ENCODE results near the gene SLC6A17. TPM values are rescaled to one million over a fixed set of nuclear protein-coding genes. Genes with fewer than 3 reads are reported as not detected.

SLC6A17 gene
- total and polyA plus RNA-seq, 10 donors = under 0.01 to 0.02 TPM; not detected in 8

DNA sequence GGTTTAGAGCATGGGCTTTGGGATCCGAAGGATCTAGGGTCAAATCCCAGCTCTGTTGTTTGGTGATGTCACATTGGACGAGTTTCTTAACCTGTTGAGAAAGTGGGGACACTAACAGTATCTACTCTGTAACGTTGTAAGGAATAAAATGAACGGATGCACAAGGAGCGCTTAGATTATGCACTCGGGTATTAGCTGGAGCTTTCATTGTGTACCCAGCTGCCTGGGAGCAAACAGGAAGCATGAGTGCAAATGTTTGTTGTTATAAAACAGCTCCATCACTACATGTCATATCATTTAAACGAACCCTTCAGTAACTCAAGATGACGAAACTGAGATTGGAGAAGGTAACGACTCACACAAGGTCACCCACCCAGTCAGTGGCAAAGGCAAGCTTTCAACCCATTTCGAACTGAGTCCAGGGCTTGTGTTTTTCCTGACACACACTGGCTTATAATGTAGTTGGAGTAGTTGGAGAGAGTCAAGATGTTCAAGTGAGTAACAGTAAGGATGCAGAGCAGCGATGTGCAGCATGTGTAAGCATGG lies 16.2 kb upstream of the SLC6A17 start:
- intact Hi-C loops (cut with DNase I; ENCODE audit: low total_unique reads) = no loop called here
- no peak for DNase-seq
- peaks cover 0 to 17% (median 3%) of the 10 kb centered on the region in 6 donors for H3K4me1 ChIP-seq
- H3K27ac ChIP-seq = no peak overlapping the region
- WGBS, 5 donors = 64 to 72% (median 68%) methylated on average over 11 of the region's 11 CpGs
- peaks cover 0 to 77% (median 16%) of the 10 kb centered on the region in 7 donors for H3K27me3 ChIP-seq (replicated peaks in 1 of 7)
- H3K4me3 ChIP-seq = no peak overlapping the region
- no peaks in the 10 kb centered on the region for H3K9me3 ChIP-seq
- H3K36me3 ChIP-seq = no peaks in the 10 kb centered on the region
- TF ChIP-seq, protein P1, sequence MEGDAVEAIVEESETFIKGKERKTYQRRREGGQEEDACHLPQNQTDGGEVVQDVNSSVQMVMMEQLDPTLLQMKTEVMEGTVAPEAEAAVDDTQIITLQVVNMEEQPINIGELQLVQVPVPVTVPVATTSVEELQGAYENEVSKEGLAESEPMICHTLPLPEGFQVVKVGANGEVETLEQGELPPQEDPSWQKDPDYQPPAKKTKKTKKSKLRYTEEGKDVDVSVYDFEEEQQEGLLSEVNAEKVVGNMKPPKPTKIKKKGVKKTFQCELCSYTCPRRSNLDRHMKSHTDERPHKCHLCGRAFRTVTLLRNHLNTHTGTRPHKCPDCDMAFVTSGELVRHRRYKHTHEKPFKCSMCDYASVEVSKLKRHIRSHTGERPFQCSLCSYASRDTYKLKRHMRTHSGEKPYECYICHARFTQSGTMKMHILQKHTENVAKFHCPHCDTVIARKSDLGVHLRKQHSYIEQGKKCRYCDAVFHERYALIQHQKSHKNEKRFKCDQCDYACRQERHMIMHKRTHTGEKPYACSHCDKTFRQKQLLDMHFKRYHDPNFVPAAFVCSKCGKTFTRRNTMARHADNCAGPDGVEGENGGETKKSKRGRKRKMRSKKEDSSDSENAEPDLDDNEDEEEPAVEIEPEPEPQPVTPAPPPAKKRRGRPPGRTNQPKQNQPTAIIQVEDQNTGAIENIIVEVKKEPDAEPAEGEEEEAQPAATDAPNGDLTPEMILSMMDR (IDR thresholded peaks at IDR 0.05 in 8 of 11, conservative IDR thresholded peaks at IDR 0.05 in 3 of 11) = no peak
- no peak for TF ChIP-seq POLR2A (IDR thresholded peaks at IDR 0.05)
- no peak for TF ChIP-seq POLR2AphosphoS5 (IDR thresholded peaks at IDR 0.05)

DNA sequence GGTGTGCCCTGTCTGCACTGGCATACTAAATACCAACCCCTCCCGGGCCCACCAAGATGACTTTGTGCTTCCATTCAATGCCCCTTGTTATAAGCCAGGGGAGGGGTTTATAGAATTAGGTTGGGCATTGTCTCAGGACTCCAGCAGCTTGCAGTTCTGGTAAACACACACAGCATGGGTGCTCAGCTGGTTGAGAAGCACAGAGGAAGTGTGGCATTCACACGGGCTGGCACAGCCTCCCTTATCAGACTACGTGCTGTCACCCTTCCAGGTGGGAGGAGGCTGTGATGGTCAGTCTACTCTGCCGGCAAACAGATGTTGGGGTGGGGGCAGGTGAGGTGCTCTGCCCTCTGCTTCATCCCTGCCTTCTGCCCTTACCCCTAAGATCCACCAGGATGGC lies 15.0 kb upstream of the SLC6A17 start:
- H3K27me3 ChIP-seq (replicated peaks in 1 of 7) = peaks cover 0 to 77% (median 9%) of the 10 kb centered on the region in 7 donors
- TF ChIP-seq POLR2AphosphoS5 (IDR thresholded peaks at IDR 0.05) = no peak
- TF ChIP-seq, protein P1 (IDR thresholded peaks at IDR 0.05 in 8 of 11, conservative IDR thresholded peaks at IDR 0.05 in 3 of 11) = no peak
- no peak for TF ChIP-seq POLR2A (IDR thresholded peaks at IDR 0.05)
- no peak overlapping the region for H3K4me3 ChIP-seq
- intact Hi-C loops (cut with DNase I; ENCODE audit: low total_unique reads) = no loop called here
- WGBS, 5 donors = 55 to 66% (median 63%) methylated on average over 4 of the region's 4 CpGs
- H3K36me3 ChIP-seq = no peaks in the 10 kb centered on the region
- H3K9me3 ChIP-seq = no peaks in the 10 kb centered on the region
- H3K4me1 ChIP-seq = peaks cover 0 to 12% (median 2%) of the 10 kb centered on the region in 6 donors
- DNase-seq = no peak
- no peak overlapping the region for H3K27ac ChIP-seq

DNA sequence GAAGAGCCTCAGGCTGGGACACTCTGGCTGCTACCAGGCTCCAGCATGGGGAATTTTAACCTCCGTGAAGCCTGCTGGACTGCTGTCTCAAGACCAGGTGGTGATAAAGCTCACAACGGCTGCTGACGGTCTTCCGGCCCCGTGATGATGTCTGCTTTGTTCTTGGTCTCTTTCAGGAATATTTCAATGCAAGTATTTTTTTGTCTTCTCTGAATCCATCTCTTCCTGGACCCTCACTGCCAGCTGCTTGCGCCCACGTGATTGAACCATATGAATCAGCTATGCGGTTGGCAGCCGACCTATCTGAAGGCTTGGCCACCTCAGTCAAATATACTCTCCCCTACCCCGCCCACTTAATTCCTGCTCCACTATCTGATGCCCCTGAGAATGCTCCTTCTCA lies 14.6 kb upstream of the SLC6A17 start:
- no peak for TF ChIP-seq POLR2AphosphoS5 (IDR thresholded peaks at IDR 0.05)
- TF ChIP-seq, protein P1 (IDR thresholded peaks at IDR 0.05 in 8 of 11, conservative IDR thresholded peaks at IDR 0.05 in 3 of 11) = no peak
- DNase-seq = no peak
- Histone ChIP-seq H3K27me3 (replicated peaks in 1 of 7) (peaks cover 0 to 77% (median 5%) of the 10 kb centered on the region in 7 donors), H3K4me3 (no peak overlapping the region), H3K9me3 (no peaks in the 10 kb centered on the region), H3K36me3 (no peaks in the 10 kb centered on the region), H3K4me1 (peaks cover 0 to 8% (median 0%) of the 10 kb centered on the region in 6 donors), H3K27ac (no peak overlapping the region)
- intact Hi-C loops (cut with DNase I; ENCODE audit: low total_unique reads) = no loop called here
- WGBS, 5 donors = 79 to 89% (median 85%) methylated on average over 10 of the region's 10 CpGs

DNA sequence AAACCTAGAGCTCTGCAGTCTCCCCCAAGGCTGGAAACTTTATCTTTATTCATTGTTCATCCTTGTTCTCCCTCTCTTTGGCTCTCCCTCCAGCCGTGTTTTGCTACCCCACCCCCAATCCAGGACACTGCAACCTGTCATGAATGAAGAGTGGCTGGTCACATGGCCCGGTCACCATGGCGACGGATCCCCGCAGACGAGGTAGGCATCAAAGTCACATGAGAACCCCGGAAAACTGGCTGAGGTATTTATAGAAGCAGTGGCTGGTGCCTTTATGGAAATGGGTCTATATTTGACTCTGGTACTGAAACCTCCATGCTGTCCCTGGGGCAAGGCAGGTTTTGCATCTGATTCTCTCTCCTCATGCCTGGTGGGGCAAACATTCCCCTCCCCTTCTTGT lies 13.4 kb upstream of the SLC6A17 start:
- TF ChIP-seq, protein P1 (IDR thresholded peaks at IDR 0.05 in 8 of 11, conservative IDR thresholded peaks at IDR 0.05 in 3 of 11) = no peak
- TF ChIP-seq POLR2AphosphoS5 (IDR thresholded peaks at IDR 0.05) (no peak), POLR2A (IDR thresholded peaks at IDR 0.05) (no peak)
- WGBS, 5 donors = 2 to 5% (median 3%) methylated on average over 7 of the region's 7 CpGs
- Histone ChIP-seq H3K27me3 (replicated peaks in 1 of 7) (peaks cover 0 to 77% (median 7%) of the 10 kb centered on the region in 7 donors), H3K4me1 (peaks cover 0 to 8% (median 0%) of the 10 kb centered on the region in 6 donors), H3K9me3 (no peaks in the 10 kb centered on the region), H3K4me3 (no peak overlapping the region), H3K36me3 (no peaks in the 10 kb centered on the region), H3K27ac (no peak overlapping the region)
- no peak for DNase-seq
- intact Hi-C loops (cut with DNase I; ENCODE audit: low total_unique reads) = no loop called here
